H1 (cell line): ENCODE data around the gene ACACA. TPM values are rescaled to one million over a fixed set of nuclear protein-coding genes. Genes with fewer than 3 reads are reported as not detected.
A peak's percentile ranks its signal among the peaks of the same experiment; 100 is the strongest.

ENCODE experiments used
- CTCF ChIA-PET: fragments of 300-600 bp; sonication (Branson Sonifier 250); formaldehyde crosslinking; loops from one replicate; lab custom pipeline; 2021; ENCODE audit not compliant: partially characterized antibody; lab: Charles Lee
- POLR2A ChIA-PET: fragments of 300-600 bp; sonication (Branson Sonifier 250); formaldehyde crosslinking; loops from one replicate; lab custom pipeline; 2021; ENCODE audit warnings: inconsistent platforms; ENCODE audit not compliant: partially characterized antibody; lab: Charles Lee
- DNase-seq, 2 experiments: peaks; one replicate each; pipeline versions ENCODE4 v3.0.0 to v3.0.0-alpha.2; 2010 to 2022; ENCODE audit warnings: low spot score in 2 of 2, low read depth in 1 of 2, mixed read lengths in 1 of 2
- FAIRE-seq: peaks from 2 replicates; lab custom pipeline; 2011; peaks lifted over from hg19 to GRCh38; lab: Jason Lieb, UNC
- H2AFZ ChIP-seq: 2 replicates; pipeline ENCODE4 v1.8.1; 2012; ENCODE audit warnings: low read length, inconsistent platforms
- H2AK5ac ChIP-seq: 2 replicates; pipeline ENCODE4 v1.6.1; 2013; ENCODE audit warnings: low read depth, low read length
- H2BK120ac ChIP-seq: replicated peaks from 2 replicates; pipeline ENCODE3; 2013; ENCODE audit warnings: low read depth, low read length, inconsistent platforms
- H2BK12ac ChIP-seq: 2 replicates; pipeline ENCODE4 v1.6.1; 2013; ENCODE audit warnings: low read depth, low read length
- H2BK15ac ChIP-seq: 2 replicates; pipeline ENCODE4 v1.6.1; 2013; ENCODE audit warnings: low read length
- H2BK20ac ChIP-seq: 2 replicates; pipeline ENCODE4 v1.6.1; 2013; ENCODE audit warnings: low read length
- H2BK5ac ChIP-seq: 2 replicates; pipeline ENCODE4 v1.6.1; 2013; ENCODE audit warnings: low read depth, low read length
- H3K14ac ChIP-seq: 2 replicates; pipeline ENCODE4 v1.6.1; 2013; ENCODE audit warnings: inconsistent platforms; ENCODE audit not compliant: insufficient read length
- H3K18ac ChIP-seq: 2 replicates; pipeline ENCODE4 v1.6.1; 2013; ENCODE audit warnings: low read length; ENCODE audit errors: extremely low read depth
- H3K23ac ChIP-seq: 2 replicates; pipeline ENCODE4 v1.6.1; 2013; ENCODE audit warnings: inconsistent platforms; ENCODE audit not compliant: insufficient read length
- H3K23me2 ChIP-seq: 2 replicates; pipeline ENCODE4 v1.6.1; 2013; ENCODE audit warnings: low read depth, low read length
- H3K27ac ChIP-seq: 2 replicates; pipeline ENCODE4 v1.6.1; 2011; ENCODE audit warnings: low read depth, low read length, inconsistent platforms
- H3K27me3 ChIP-seq, 4 experiments: replicated peaks in 1 of 4; 1 replicate in 1 of 4; 2 replicates in 3 of 4; pipeline versions ENCODE4 v1.6.1 to v1.8.1; 2011 to 2013; ENCODE audit warnings: low read length in 3 of 4, mild to moderate bottlenecking in 3 of 4, inconsistent platforms in 2 of 4, mixed read lengths in 2 of 4, moderate library complexity in 1 of 4; ENCODE audit not compliant: control insufficient read depth in 3 of 4, insufficient read depth in 3 of 4; ENCODE audit errors: extremely low read depth in 1 of 4
- H3K36me3 ChIP-seq, 4 experiments: 2 replicates each; pipeline versions ENCODE4 v1.6.1 to v1.8.1; 2011 to 2013; ENCODE audit warnings: mild to moderate bottlenecking in 4 of 4, low read length in 3 of 4, moderate library complexity in 2 of 4, control low read depth in 1 of 4, inconsistent platforms in 1 of 4; ENCODE audit not compliant: insufficient read depth in 4 of 4, control insufficient read depth in 2 of 4
- H3K4ac ChIP-seq: replicated peaks from 2 replicates; pipeline ENCODE3; 2013; ENCODE audit warnings: low read length, low read depth, mixed read lengths, inconsistent platforms; ENCODE audit not compliant: insufficient read length
- H3K4me1 ChIP-seq, 4 experiments: replicated peaks in 1 of 4; 1 replicate in 1 of 4; 2 replicates in 3 of 4; pipeline versions ENCODE4 v1.6.1 to v1.8.1; 2011 to 2013; ENCODE audit warnings: low read length in 3 of 4, inconsistent platforms in 2 of 4, mixed read lengths in 1 of 4; ENCODE audit not compliant: insufficient read depth in 4 of 4, control insufficient read depth in 3 of 4
- H3K4me2 ChIP-seq, 2 experiments: 2 replicates each; pipeline versions ENCODE4 v1.6.1 to v1.8.1; 2011 to 2013; ENCODE audit warnings: low read depth in 2 of 2, low read length in 2 of 2, control low read depth in 1 of 2, inconsistent platforms in 1 of 2, mild to moderate bottlenecking in 1 of 2; ENCODE audit not compliant: insufficient read depth in 1 of 2
- H3K4me3 ChIP-seq, 4 experiments: fragments of 200-600, 300-600 bp in 1 of 4; sonication (generic), shearing (Covaris generic), sonication (Bioruptor Twin) in 1 of 4; 2 replicates each; pipeline versions ENCODE4 v1.5.1 to v1.8.1; 2011 to 2016; ENCODE audit warnings: low read length in 4 of 4, low read depth in 3 of 4, control low read depth in 2 of 4, inconsistent platforms in 2 of 4, mild to moderate bottlenecking in 2 of 4, mixed read lengths in 1 of 4, moderate library complexity in 1 of 4; ENCODE audit not compliant: insufficient read depth in 2 of 4; ENCODE audit errors: extremely low read depth in 1 of 4
- H3K56ac ChIP-seq: replicated peaks from 2 replicates; pipeline ENCODE3; 2013; ENCODE audit warnings: low read depth, mild to moderate bottlenecking, mixed read lengths, low read length, inconsistent platforms; ENCODE audit not compliant: insufficient read length
- H3K79me1 ChIP-seq: 2 replicates; pipeline ENCODE4 v1.6.1; 2013; ENCODE audit warnings: low read depth, low read length, control low read depth
- H3K79me2 ChIP-seq, 2 experiments: 2 replicates each; pipeline versions ENCODE4 v1.6.1 to v1.8.1; 2012 to 2013; ENCODE audit warnings: low read length in 2 of 2, mild to moderate bottlenecking in 2 of 2, inconsistent platforms in 1 of 2; ENCODE audit not compliant: insufficient read depth in 2 of 2, control insufficient read depth in 1 of 2
- H3K9ac ChIP-seq, 4 experiments: replicated peaks in 1 of 4; 1 replicate in 1 of 4; 2 replicates in 3 of 4; pipeline versions ENCODE4 v1.6.1 to v1.8.1; 2011 to 2013; ENCODE audit warnings: low read depth in 3 of 4, low read length in 3 of 4, control low read depth in 2 of 4, mild to moderate bottlenecking in 2 of 4, moderate library complexity in 2 of 4, inconsistent platforms in 1 of 4; ENCODE audit errors: extremely low read depth in 1 of 4
- H3K9me3 ChIP-seq, 2 experiments: 2 replicates each; pipeline versions ENCODE4 v1.6.1 to v1.8.1; 2012 to 2013; ENCODE audit warnings: mild to moderate bottlenecking in 2 of 2, moderate library complexity in 2 of 2, control low read depth in 1 of 2, inconsistent platforms in 1 of 2, low read depth in 1 of 2, low read length in 1 of 2, mixed read lengths in 1 of 2; ENCODE audit not compliant: insufficient read depth in 2 of 2
- H4K20me1 ChIP-seq, 2 experiments: replicated peaks in 1 of 2; 2 replicates each; pipeline versions ENCODE3 to v1.8.1; 2011 to 2013; ENCODE audit warnings: inconsistent platforms in 2 of 2, low read length in 2 of 2, mild to moderate bottlenecking in 1 of 2; ENCODE audit not compliant: insufficient read depth in 2 of 2, control insufficient read depth in 1 of 2
- H4K5ac ChIP-seq: 2 replicates; pipeline ENCODE4 v1.6.1; 2013; ENCODE audit warnings: low read length, low read depth, mixed read lengths, inconsistent platforms; ENCODE audit not compliant: insufficient read length
- H4K8ac ChIP-seq: 2 replicates; pipeline ENCODE4 v1.8.0; 2013; ENCODE audit warnings: mild to moderate bottlenecking, moderate library complexity, low read length, inconsistent platforms; ENCODE audit not compliant: insufficient read depth; ENCODE audit errors: extremely low read depth
- H4K91ac ChIP-seq: replicated peaks from 2 replicates; pipeline ENCODE3; 2013; ENCODE audit warnings: low read length, mixed read lengths, inconsistent platforms; ENCODE audit not compliant: insufficient read length
- BACH1 ChIP-seq: IDR thresholded peaks from 2 replicates; pipeline ENCODE4 v1.6.1; 2012; ENCODE audit warnings: low read length, improper control_type of control experiment
- EP300 ChIP-seq, 2 experiments: IDR thresholded peaks; 1 replicate in 1 of 2; 2 replicates in 1 of 2; pipeline ENCODE4 v1.6.1; 2011 to 2012; ENCODE audit warnings: low read depth in 2 of 2, low read length in 2 of 2, mild to moderate bottlenecking in 2 of 2, borderline replicate concordance in 1 of 2, inconsistent platforms in 1 of 2, moderate library complexity in 1 of 2
- GABPA ChIP-seq: IDR thresholded peaks from 2 replicates; pipeline ENCODE4 v1.6.1; 2011; ENCODE audit warnings: mild to moderate bottlenecking, low read length, moderate library complexity, borderline replicate concordance; ENCODE audit not compliant: insufficient read depth
- JUND ChIP-seq: IDR thresholded peaks from 2 replicates; pipeline ENCODE4 v1.6.1; 2011; ENCODE audit warnings: mild to moderate bottlenecking, improper control_type of control experiment, low read length
- KDM1A ChIP-seq: fragments of 200-600, 300-600 bp; sonication (generic); IDR thresholded peaks from 2 replicates; pipeline ENCODE4 v1.7.1; 2016; ENCODE audit warnings: mild to moderate bottlenecking, low read length, borderline replicate concordance
- MAFK ChIP-seq: IDR thresholded peaks from 2 replicates; pipeline ENCODE4 v1.6.1; 2012; ENCODE audit warnings: low read depth, mild to moderate bottlenecking, improper control_type of control experiment, low read length
- PHF8 ChIP-seq: fragments of 200-600 bp; sonication (generic); conservative IDR thresholded peaks from 2 replicates; pipeline ENCODE4 v1.7.1; 2012; ENCODE audit warnings: low read depth, mild to moderate bottlenecking, inconsistent platforms, low read length, moderate library complexity
- POLR2A ChIP-seq, 2 experiments: IDR thresholded peaks; 1 replicate in 1 of 2; 2 replicates in 1 of 2; pipeline ENCODE4 v1.6.1; 2011; ENCODE audit warnings: low read depth in 2 of 2, low read length in 2 of 2, mild to moderate bottlenecking in 2 of 2; ENCODE audit errors: control extremely low read depth in 1 of 2
- SP2 ChIP-seq: IDR thresholded peaks from 2 replicates; pipeline ENCODE4 v1.6.1; 2012; ENCODE audit warnings: mild to moderate bottlenecking, low read length, inconsistent platforms
- SRF ChIP-seq: IDR thresholded peaks from 2 replicates; pipeline ENCODE4 v1.6.1; 2011; ENCODE audit warnings: mild to moderate bottlenecking, low read depth, low read length, moderate library complexity
- TAF7 ChIP-seq: optimal IDR thresholded peaks from 2 replicates; pipeline ENCODE3; 2011; ENCODE audit warnings: low read depth, mild to moderate bottlenecking, inconsistent platforms, low read length, moderate library complexity, borderline replicate concordance
- WGBS, 2 experiments: shearing (Covaris generic) in 1 of 2; methylation state at CpG; one replicate each; pipeline versions ENCODE4 v1.1.6 to v1.1.7; 2013 to 2015; ENCODE audit warnings: low lambda C conversion rate in 2 of 2, mixed read lengths in 2 of 2, inconsistent platforms in 1 of 2, low coverage in 1 of 2, missing lambda C conversion rate in 1 of 2; ENCODE audit not compliant: insufficient replicate concordance in 2 of 2, insufficient coverage in 1 of 2, insufficient read length in 1 of 2; ENCODE audit errors: extremely low coverage in 1 of 2, missing lambda C conversion rate in 1 of 2; 5-methylcytosine and 5-hydroxymethylcytosine counted together
- polyA plus RNA-seq, 7 experiments: library from polyadenylated mRNA; depleted of rRNA in 3 of 7; stranded (reverse) in 5 of 7; unstranded in 2 of 7; fragments of >200 nt in 5 of 7; fragments of 200-250 nt in 2 of 7; gene quantifications; 1 replicate in 5 of 7; 2 replicates in 1 of 7; 4 replicates in 1 of 7; pipeline versions ENCODE4 v1.2.1 to v1.2.3, GENCODE V29; 2011 to 2013; ENCODE audit warnings: missing spikeins in 2 of 7, mixed read lengths in 2 of 7
- total RNA-seq: library from RNA; stranded (reverse); fragmentation: NEBNext Ultra II Directional; extraction: Animal tissue kit (Norgen Biotek cat#: 25700); gene quantifications from 2 replicates; pipeline ENCODE4 v1.2.1, GENCODE V29; 2021

Gene ACACA
- total and polyA plus RNA-seq, 2 of the 8 experiments (the other 6 are each of a cell fraction or from before 2014, with no cell fraction given) = 74.0 to 160 TPM

GRCh38 chr17:37299257-37299980 lies 107.2 kb downstream of the ACACA start:
- no peak overlapping the region for H4K8ac ChIP-seq
- 0 out of 2 replicates have a peak, but pooled peaks cover 5% of the 10 kb centered on the region for H3K79me1 ChIP-seq
- H3K14ac ChIP-seq = no peak overlapping the region
- peak overlapping the region; percentile 24 to 47; a peak in 3 of 4 replicates for H3K4me2 ChIP-seq
- H2AFZ ChIP-seq = no peak overlapping the region
- peaks cover 0 to 51% of the 10 kb centered on the region in 2 experiments; a peak in 3 of 4 replicates for H3K79me2 ChIP-seq
- no peaks in the 10 kb centered on the region for H3K27me3 ChIP-seq
- H3K18ac ChIP-seq = no peak overlapping the region; the same call in 1 of the 2 replicates
- H3K27ac ChIP-seq = peak overlapping the region; percentile 49; the same call in 1 of the 2 replicates
- no peak overlapping the region for H3K4ac ChIP-seq
- no peak overlapping the region for H2BK5ac ChIP-seq
- no peak overlapping the region for H2BK120ac ChIP-seq
- 0 out of 2 replicates have a peak overlapping the region, but pooled peaks have one; percentile 48 for H2AK5ac ChIP-seq
- WGBS, 2 experiments = 54% methylated on average over 7 of the region's 7 CpGs; no CpG with 5 or more reads in 1 of the 2 experiments
- H2BK20ac ChIP-seq = no peak overlapping the region
- H4K5ac ChIP-seq = peak overlapping the region; percentile 40
- CTCF ChIA-PET = interaction anchor here (0.6 to 2.2 kb wide), 7 partner anchors 10 to 198 kb away, joined by 3 to 15 read pairs (median 4); no protein-coding TSS in a partner anchor
- H2BK12ac ChIP-seq = 0 out of 2 replicates have a peak overlapping the region, but pooled peaks have one; percentile 6
- no peaks in the 10 kb centered on the region; a peak in 2 of 8 replicates for H3K36me3 ChIP-seq
- peaks cover 0 to 2% of the 10 kb centered on the region in 2 experiments for H4K20me1 ChIP-seq
- POLR2A ChIA-PET = interaction anchor here (1.0 to 2.3 kb wide), 3 partner anchors 8 to 91 kb away, joined by 3 to 7 read pairs (median 3); no protein-coding TSS in a partner anchor
- DNase-seq (peak in 1 of 2 experiments; percentile 35), FAIRE-seq (no peak)
- H3K23me2 ChIP-seq = no peaks in the 10 kb centered on the region
- H3K56ac ChIP-seq = no peak overlapping the region
- H2BK15ac ChIP-seq = no peak overlapping the region
- H3K4me3 ChIP-seq = no peak overlapping the region
- H4K91ac ChIP-seq = no peak overlapping the region
- peaks cover 9 to 25% (median 16%) of the 10 kb centered on the region in 4 experiments; a peak in 5 of 7 replicates for H3K4me1 ChIP-seq
- no peak overlapping the region for H3K9ac ChIP-seq
- no peak overlapping the region for H3K23ac ChIP-seq
- no peaks in the 10 kb centered on the region for H3K9me3 ChIP-seq
- TF ChIP-seq JUND = no peak
- no peak for TF ChIP-seq GABPA
- TF ChIP-seq TAF7 = no peak
- TF ChIP-seq POLR2A (IDR thresholded peaks at IDR 0.05; ENCODE audit: control extremely low read depth in 1 of 2, low read depth in 2 of 2, low read length in 2 of 2) = no peak
- no peak for TF ChIP-seq SP2
- no peak for TF ChIP-seq SRF
- TF ChIP-seq MAFK = no peak
- TF ChIP-seq EP300 (IDR thresholded peaks at IDR 0.05; ENCODE audit: borderline replicate concordance in 1 of 2, low read depth in 2 of 2, low read length in 2 of 2) = no peak
- no peak for TF ChIP-seq PHF8
- TF ChIP-seq BACH1 = no peak
- TF ChIP-seq KDM1A = no peak
